K562 (cell line): Measurements from ENCODE around the gene VENTX. TPM values are rescaled to one million over a fixed set of nuclear protein-coding genes. Genes with fewer than 3 reads are reported as not detected.

Experiments
- CGGBP1 ChIP-seq: fragments of 250-450 bp; sonication (Bioruptor Pico); IDR thresholded peaks from 2 replicates; pipeline ENCODE4 v1.9.0; 2021; ENCODE audit warnings: mild to moderate bottlenecking
- ESRRB ChIP-seq: fragments of 250-450 bp; sonication (Bioruptor Pico); IDR thresholded peaks from 2 replicates; pipeline ENCODE4 v1.5.0; 2020; ENCODE audit warnings: mild to moderate bottlenecking, moderate library complexity, borderline replicate concordance
- FOXJ3 ChIP-seq: sonication (generic); formaldehyde crosslinking; IDR thresholded peaks from 2 replicates; pipeline ENCODE4 v1.4.0; 2020; ENCODE audit warnings: mild to moderate bottlenecking, missing genetic modification reagents
- ILK ChIP-seq: fragments of 450-650 bp; IDR thresholded peaks from 2 replicates; pipeline ENCODE4 v1.6.1; 2016; ENCODE audit warnings: missing genetic modification characterization, low read depth, mild to moderate bottlenecking, missing compliant biosample characterization, moderate library complexity, borderline replicate concordance
- MBD1 ChIP-seq: fragments of 250-450 bp; sonication (Bioruptor Pico); IDR thresholded peaks from 2 replicates; pipeline ENCODE4 v1.8.0; 2022; ENCODE audit warnings: inconsistent platforms
- MCM7 ChIP-seq, 2 experiments: fragments of 450-650 bp; IDR thresholded peaks; 2 replicates each; pipeline ENCODE4 v1.6.1; 2016 to 2018
- NR0B1 ChIP-seq: fragments of 450-650 bp; IDR thresholded peaks from one replicate; pipeline ENCODE4 v1.6.1; 2018; ENCODE audit warnings: mild to moderate bottlenecking, moderate library complexity; ENCODE audit not compliant: partially characterized antibody
- POLR2G ChIP-seq: fragments of 200-400 bp; formaldehyde crosslinking; IDR thresholded peaks from 2 replicates; pipeline ENCODE4 v1.6.1; 2017; ENCODE audit warnings: low read depth, mild to moderate bottlenecking, antibody characterized with exemption, low read length, moderate library complexity
- RREB1 ChIP-seq: fragments of 250-450 bp; sonication (Bioruptor Pico); IDR thresholded peaks from 2 replicates; pipeline ENCODE4 v1.4.0; 2020
- TCF3 ChIP-seq: sonication (generic); formaldehyde crosslinking; IDR thresholded peaks from 2 replicates; pipeline ENCODE4 v1.4.0; 2020; ENCODE audit warnings: mild to moderate bottlenecking, missing genetic modification reagents
- TOE1 ChIP-seq, 2 experiments: fragments of 450-650 bp in 1 of 2; sonication (generic) in 1 of 2; formaldehyde crosslinking in 1 of 2; IDR thresholded peaks; 2 replicates each; pipeline versions ENCODE4 v1.7.1 to v1.8.0; 2016 to 2022; ENCODE audit warnings: borderline replicate concordance in 2 of 2, mild to moderate bottlenecking in 2 of 2, antibody characterized with exemption in 1 of 2, inconsistent platforms in 1 of 2, low read depth in 1 of 2, missing genetic modification reagents in 1 of 2, moderate library complexity in 1 of 2
- TRIM28 ChIP-seq: fragments of 450-650 bp; IDR thresholded peaks from 2 replicates; pipeline ENCODE4 v1.6.1; 2017
- ZNF644 ChIP-seq: fragments of 200-800 bp; sonication (Bioruptor generic); IDR thresholded peaks from 2 replicates; pipeline ENCODE4 v1.6.1; 2016; ENCODE audit warnings: low read depth, missing genetic modification characterization, missing compliant biosample characterization
- polyA plus RNA-seq, 8 experiments: library from polyadenylated mRNA; depleted of rRNA in 4 of 8; stranded (reverse) in 5 of 8; unstranded in 3 of 8; fragments of >200 nt; fragmentation: Nextera tagmentation in 2 of 8; fragmentation: Illumina TruSeq in 1 of 8; extraction: Ambion mirVana in 2 of 8; extraction: Trizol in 1 of 8; gene quantifications; 2 replicates each; pipeline versions ENCODE4 v1.2.1 to v1.2.3, GENCODE V29; 2011 to 2014; ENCODE audit warnings: inconsistent platforms in 1 of 8, missing spikeins in 1 of 8
- total RNA-seq, 7 experiments: library from RNA; depleted of rRNA in 6 of 7; stranded (reverse); fragments of >200 nt in 6 of 7; fragmentation: Illumina TruSeq in 2 of 7; extraction: Trizol in 2 of 7; gene quantifications; 2 replicates each; pipeline versions ENCODE4 v1.2.1 to v1.2.3, GENCODE V29; 2011 to 2021; ENCODE audit warnings: low replicate concordance in 1 of 7
- TF ChIP-seq, protein P1 (sequence below): sonication (generic); formaldehyde crosslinking; IDR thresholded peaks from 2 replicates; pipeline ENCODE4 v1.9.0; 2022; ENCODE audit warnings: mild to moderate bottlenecking, missing genetic modification reagents
- TF ChIP-seq, protein P2 (sequence below): sonication (generic); formaldehyde crosslinking; IDR thresholded peaks from 2 replicates; pipeline ENCODE4 v1.8.0; 2022; ENCODE audit warnings: mild to moderate bottlenecking, low read depth, missing genetic modification reagents

Gene VENTX
- total and polyA plus RNA-seq, 9 of the 15 experiments (the other 6 are each of a cell fraction or from before 2014, with no cell fraction given): 0.07 to 0.70 (median 0.20) TPM; not detected in 1

GRCh38 chr10:133245439-133246235, 8.0 kb downstream of the VENTX start (continued):
- TF ChIP-seq RREB1 (no peak), TCF3 (peak; percentile 85), MBD1 (CRISPR knock-in tag) (no peak), ILK (tag) (no peak), NR0B1 (no peak), ZNF644 (no peak), ESRRB (CRISPR knock-in tag) (no peak), MCM7 (IDR thresholded peaks at IDR 0.05) (no peak), POLR2G (peak; percentile 63), TOE1 (IDR thresholded peaks at IDR 0.05; ENCODE audit: borderline replicate concordance) (no peak), TOE1 (CRISPR knock-in tag; IDR thresholded peaks at IDR 0.05; ENCODE audit: borderline replicate concordance, low read depth) (no peak), CGGBP1 (CRISPR knock-in tag) (no peak), FOXJ3 (CRISPR knock-in tag) (no peak), TRIM28 (no peak)
- TF ChIP-seq, protein P1, sequence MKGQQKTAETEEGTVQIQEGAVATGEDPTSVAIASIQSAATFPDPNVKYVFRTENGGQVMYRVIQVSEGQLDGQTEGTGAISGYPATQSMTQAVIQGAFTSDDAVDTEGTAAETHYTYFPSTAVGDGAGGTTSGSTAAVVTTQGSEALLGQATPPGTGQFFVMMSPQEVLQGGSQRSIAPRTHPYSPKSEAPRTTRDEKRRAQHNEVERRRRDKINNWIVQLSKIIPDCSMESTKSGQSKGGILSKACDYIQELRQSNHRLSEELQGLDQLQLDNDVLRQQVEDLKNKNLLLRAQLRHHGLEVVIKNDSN (CRISPR knock-in tag): no peak
- TF ChIP-seq, protein P2, sequence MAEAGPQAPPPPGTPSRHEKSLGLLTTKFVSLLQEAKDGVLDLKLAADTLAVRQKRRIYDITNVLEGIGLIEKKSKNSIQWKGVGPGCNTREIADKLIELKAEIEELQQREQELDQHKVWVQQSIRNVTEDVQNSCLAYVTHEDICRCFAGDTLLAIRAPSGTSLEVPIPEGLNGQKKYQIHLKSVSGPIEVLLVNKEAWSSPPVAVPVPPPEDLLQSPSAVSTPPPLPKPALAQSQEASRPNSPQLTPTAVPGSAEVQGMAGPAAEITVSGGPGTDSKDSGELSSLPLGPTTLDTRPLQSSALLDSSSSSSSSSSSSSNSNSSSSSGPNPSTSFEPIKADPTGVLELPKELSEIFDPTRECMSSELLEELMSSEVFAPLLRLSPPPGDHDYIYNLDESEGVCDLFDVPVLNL (CRISPR knock-in tag): no peak
